Measurements from ENCODE around the gene ADAMTS20.

- no peak for TF ChIP-seq POLR2A (IDR thresholded peaks at IDR 0.05)
- TF ChIP-seq, protein P1, sequence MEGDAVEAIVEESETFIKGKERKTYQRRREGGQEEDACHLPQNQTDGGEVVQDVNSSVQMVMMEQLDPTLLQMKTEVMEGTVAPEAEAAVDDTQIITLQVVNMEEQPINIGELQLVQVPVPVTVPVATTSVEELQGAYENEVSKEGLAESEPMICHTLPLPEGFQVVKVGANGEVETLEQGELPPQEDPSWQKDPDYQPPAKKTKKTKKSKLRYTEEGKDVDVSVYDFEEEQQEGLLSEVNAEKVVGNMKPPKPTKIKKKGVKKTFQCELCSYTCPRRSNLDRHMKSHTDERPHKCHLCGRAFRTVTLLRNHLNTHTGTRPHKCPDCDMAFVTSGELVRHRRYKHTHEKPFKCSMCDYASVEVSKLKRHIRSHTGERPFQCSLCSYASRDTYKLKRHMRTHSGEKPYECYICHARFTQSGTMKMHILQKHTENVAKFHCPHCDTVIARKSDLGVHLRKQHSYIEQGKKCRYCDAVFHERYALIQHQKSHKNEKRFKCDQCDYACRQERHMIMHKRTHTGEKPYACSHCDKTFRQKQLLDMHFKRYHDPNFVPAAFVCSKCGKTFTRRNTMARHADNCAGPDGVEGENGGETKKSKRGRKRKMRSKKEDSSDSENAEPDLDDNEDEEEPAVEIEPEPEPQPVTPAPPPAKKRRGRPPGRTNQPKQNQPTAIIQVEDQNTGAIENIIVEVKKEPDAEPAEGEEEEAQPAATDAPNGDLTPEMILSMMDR (IDR thresholded peaks at IDR 0.05): no peak
- TF ChIP-seq EP300 (IDR thresholded peaks at IDR 0.05): no peak
- TF ChIP-seq POLR2AphosphoS5 (IDR thresholded peaks at IDR 0.05): no peak
Measured at GRCh38 chr12:43576162-43576561, 24.2 kb upstream of the ADAMTS20 start.

All from upper lobe of left lung (tissue), 4 donors.